ENCODE results near the gene UBE2S. TPM values are rescaled to one million over a fixed set of nuclear protein-coding genes. Genes with fewer than 3 reads are reported as not detected.

UBE2S gene
- total RNA-seq, 1 donor from 2014 or later: 235 TPM

DNA sequence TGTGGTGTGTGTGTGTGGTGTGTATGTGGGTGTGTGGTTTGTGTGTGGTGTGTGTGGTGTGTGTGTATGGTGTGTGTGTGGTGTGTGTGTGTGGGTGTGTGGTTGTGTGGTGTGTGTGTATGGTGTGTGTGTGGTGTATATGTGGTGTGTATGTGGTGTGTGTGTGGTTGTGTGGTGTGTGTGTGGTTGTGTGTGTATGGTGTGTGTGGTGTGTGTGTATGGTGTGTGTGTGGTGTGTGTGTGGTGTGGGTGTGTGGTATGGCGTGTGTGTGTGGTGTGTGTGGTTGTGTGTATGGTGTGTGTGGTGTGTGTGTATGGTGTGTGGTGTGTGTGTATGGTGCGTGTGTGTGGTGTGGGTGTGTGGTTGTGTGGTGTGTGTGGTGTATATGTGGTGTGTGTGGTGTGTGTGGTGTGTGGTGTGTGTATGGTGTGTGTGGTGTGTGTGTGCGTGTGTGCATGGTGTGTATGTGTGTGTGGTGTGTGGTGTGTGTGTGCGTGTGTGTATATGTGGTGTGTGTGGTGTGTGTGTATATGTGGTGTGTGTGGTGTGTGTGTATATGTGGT lies 26.9 kb upstream of the UBE2S start:
- no peak overlapping the region for H3K27ac Mint-ChIP-seq (ENCODE audit: unreplicated experiment)
- DNase-seq: no peak
- no peak overlapping the region for H3K4me3 Mint-ChIP-seq (ENCODE audit: unreplicated experiment)
- peaks cover 13% of the 10 kb centered on the region for H3K36me3 Mint-ChIP-seq (ENCODE audit: unreplicated experiment)
- H3K27me3 Mint-ChIP-seq (ENCODE audit: unreplicated experiment): peaks cover 7% of the 10 kb centered on the region
- peaks cover 14% of the 10 kb centered on the region for H3K9me3 Mint-ChIP-seq (ENCODE audit: unreplicated experiment)
- H3K4me1 Mint-ChIP-seq (ENCODE audit: low read depth, unreplicated experiment): no peaks in the 10 kb centered on the region
- TF ChIP-seq, protein P1, sequence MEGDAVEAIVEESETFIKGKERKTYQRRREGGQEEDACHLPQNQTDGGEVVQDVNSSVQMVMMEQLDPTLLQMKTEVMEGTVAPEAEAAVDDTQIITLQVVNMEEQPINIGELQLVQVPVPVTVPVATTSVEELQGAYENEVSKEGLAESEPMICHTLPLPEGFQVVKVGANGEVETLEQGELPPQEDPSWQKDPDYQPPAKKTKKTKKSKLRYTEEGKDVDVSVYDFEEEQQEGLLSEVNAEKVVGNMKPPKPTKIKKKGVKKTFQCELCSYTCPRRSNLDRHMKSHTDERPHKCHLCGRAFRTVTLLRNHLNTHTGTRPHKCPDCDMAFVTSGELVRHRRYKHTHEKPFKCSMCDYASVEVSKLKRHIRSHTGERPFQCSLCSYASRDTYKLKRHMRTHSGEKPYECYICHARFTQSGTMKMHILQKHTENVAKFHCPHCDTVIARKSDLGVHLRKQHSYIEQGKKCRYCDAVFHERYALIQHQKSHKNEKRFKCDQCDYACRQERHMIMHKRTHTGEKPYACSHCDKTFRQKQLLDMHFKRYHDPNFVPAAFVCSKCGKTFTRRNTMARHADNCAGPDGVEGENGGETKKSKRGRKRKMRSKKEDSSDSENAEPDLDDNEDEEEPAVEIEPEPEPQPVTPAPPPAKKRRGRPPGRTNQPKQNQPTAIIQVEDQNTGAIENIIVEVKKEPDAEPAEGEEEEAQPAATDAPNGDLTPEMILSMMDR (IDR thresholded peaks at IDR 0.05; ENCODE audit: partially characterized antibody, unreplicated experiment): no peak

GRCh38 chr19:55433292-55433691 lies 25.7 kb upstream of the UBE2S start:
- Mint-ChIP-seq H3K36me3 (ENCODE audit: unreplicated experiment) (peaks cover 7% of the 10 kb centered on the region), H3K9me3 (ENCODE audit: unreplicated experiment) (peaks cover 10% of the 10 kb centered on the region), H3K4me1 (ENCODE audit: low read depth, unreplicated experiment) (no peaks in the 10 kb centered on the region), H3K4me3 (ENCODE audit: unreplicated experiment) (no peak overlapping the region), H3K27me3 (ENCODE audit: unreplicated experiment) (no peaks in the 10 kb centered on the region), H3K27ac (ENCODE audit: unreplicated experiment) (no peak overlapping the region)
- TF ChIP-seq, protein P1 (IDR thresholded peaks at IDR 0.05; ENCODE audit: partially characterized antibody, unreplicated experiment): no peak
- DNase-seq: no peak

GRCh38 chr19:55432241-55432959 lies 24.8 kb upstream of the UBE2S start:
- Mint-ChIP-seq H3K36me3 (ENCODE audit: unreplicated experiment) (peaks cover 7% of the 10 kb centered on the region), H3K9me3 (ENCODE audit: unreplicated experiment) (peaks cover 11% of the 10 kb centered on the region), H3K4me3 (ENCODE audit: unreplicated experiment) (no peak overlapping the region), H3K27me3 (ENCODE audit: unreplicated experiment) (no peaks in the 10 kb centered on the region), H3K4me1 (ENCODE audit: low read depth, unreplicated experiment) (no peaks in the 10 kb centered on the region), H3K27ac (ENCODE audit: unreplicated experiment) (no peak overlapping the region)
- TF ChIP-seq, protein P1 (IDR thresholded peaks at IDR 0.05; ENCODE audit: partially characterized antibody, unreplicated experiment): no peak
- no peak for DNase-seq

DNA sequence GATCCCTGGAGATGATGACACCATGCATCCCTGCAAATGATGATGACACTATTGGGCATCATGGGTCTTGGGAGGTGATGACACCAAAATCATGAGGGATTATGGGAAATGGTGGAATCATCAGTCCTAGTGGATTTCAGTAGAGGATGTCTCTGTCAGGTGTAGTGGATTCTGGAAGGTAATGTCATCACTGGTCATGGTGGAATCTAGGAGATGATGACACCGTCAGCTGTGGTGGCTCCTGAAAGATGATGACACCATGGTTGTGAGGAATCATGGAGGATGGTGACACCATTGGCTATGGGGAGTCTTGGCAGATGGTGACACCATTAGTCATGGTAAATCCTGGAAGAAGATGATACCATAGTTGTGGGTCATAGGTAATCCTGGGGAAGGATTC lies 23.6 kb upstream of the UBE2S start:
- no peak overlapping the region for H3K27ac Mint-ChIP-seq (ENCODE audit: unreplicated experiment)
- DNase-seq: no peak
- H3K9me3 Mint-ChIP-seq (ENCODE audit: unreplicated experiment): peaks cover 11% of the 10 kb centered on the region
- no peaks in the 10 kb centered on the region for H3K4me1 Mint-ChIP-seq (ENCODE audit: low read depth, unreplicated experiment)
- TF ChIP-seq, protein P1 (IDR thresholded peaks at IDR 0.05; ENCODE audit: partially characterized antibody, unreplicated experiment): no peak
- no peaks in the 10 kb centered on the region for H3K27me3 Mint-ChIP-seq (ENCODE audit: unreplicated experiment)
- H3K4me3 Mint-ChIP-seq (ENCODE audit: unreplicated experiment): no peak overlapping the region
- peaks cover 7% of the 10 kb centered on the region for H3K36me3 Mint-ChIP-seq (ENCODE audit: unreplicated experiment)

DNA sequence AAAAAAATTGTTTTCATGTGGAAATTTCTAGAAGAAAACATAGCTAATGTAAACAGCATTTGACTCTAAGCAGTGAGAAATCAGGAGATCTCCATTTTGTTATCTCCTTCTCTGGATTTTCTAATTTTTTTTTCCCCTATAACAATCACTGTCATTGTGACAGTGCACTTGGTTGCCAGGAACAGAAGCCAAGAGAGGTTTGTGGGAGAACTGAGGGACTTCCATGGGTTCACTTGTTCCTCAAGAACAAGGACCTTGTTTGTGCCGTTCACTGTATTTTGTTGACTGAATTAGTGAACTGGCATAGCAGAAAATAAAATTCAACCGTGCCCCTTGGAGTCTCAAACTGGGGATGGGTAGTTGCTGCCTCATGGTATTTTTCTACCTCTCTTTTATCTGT lies 18.5 kb upstream of the UBE2S start:
- no peak overlapping the region for H3K4me3 Mint-ChIP-seq (ENCODE audit: unreplicated experiment)
- no peak for DNase-seq
- no peaks in the 10 kb centered on the region for H3K4me1 Mint-ChIP-seq (ENCODE audit: low read depth, unreplicated experiment)
- TF ChIP-seq, protein P1 (IDR thresholded peaks at IDR 0.05; ENCODE audit: partially characterized antibody, unreplicated experiment): no peak
- H3K9me3 Mint-ChIP-seq (ENCODE audit: unreplicated experiment): peaks cover 6% of the 10 kb centered on the region
- H3K36me3 Mint-ChIP-seq (ENCODE audit: unreplicated experiment): peaks cover 2% of the 10 kb centered on the region
- peaks cover 4% of the 10 kb centered on the region for H3K27me3 Mint-ChIP-seq (ENCODE audit: unreplicated experiment)
- H3K27ac Mint-ChIP-seq (ENCODE audit: unreplicated experiment): no peak overlapping the region
